ENCODE measurements around the gene ABCA7. TPM values are rescaled to one million over a fixed set of nuclear protein-coding genes. Genes with fewer than 3 reads are reported as not detected.

Gene ABCA7
- total and polyA plus RNA-seq, 2 of the 8 experiments (the other 6 are each of a cell fraction or from before 2014, with no cell fraction given) = 10.4 to 25.6 TPM

- Histone ChIP-seq H3K4me2 (ENCODE audit: insufficient read depth in 1 of 2, low read depth in 2 of 2, low read length in 2 of 2) (peak overlapping the region; percentile 53 to 72; a peak in 1 of 4 replicates), H3K9me3 (ENCODE audit: insufficient read depth in 2 of 2, low read depth in 1 of 2, low read length in 1 of 2) (no peaks in the 10 kb centered on the region), H3K4ac (replicated peaks; ENCODE audit: insufficient read length, low read depth, low read length) (no peak overlapping the region), H4K8ac (ENCODE audit: extremely low read depth, insufficient read depth, low read length) (no peak overlapping the region), H3K36me3 (ENCODE audit: control insufficient read depth in 2 of 4, insufficient read depth in 4 of 4, low read length in 3 of 4) (no peaks in the 10 kb centered on the region), H3K4me1 (replicated peaks in 1 of 4; ENCODE audit: control insufficient read depth in 3 of 4, insufficient read depth in 4 of 4, low read length in 3 of 4) (peaks cover 0 to 4% (median 1%) of the 10 kb centered on the region in 4 experiments; a peak in 3 of 7 replicates), H2AFZ (ENCODE audit: low read length) (no peak overlapping the region), H2BK120ac (replicated peaks; ENCODE audit: low read depth, low read length) (no peak overlapping the region), H2BK12ac (ENCODE audit: low read depth, low read length) (no peak overlapping the region), H3K56ac (replicated peaks; ENCODE audit: insufficient read length, low read depth, low read length) (no peak overlapping the region), H3K79me1 (ENCODE audit: low read depth, low read length) (no peaks in the 10 kb centered on the region), H2AK5ac (ENCODE audit: low read depth, low read length) (no peak overlapping the region), H3K23ac (ENCODE audit: insufficient read length) (no peak overlapping the region), H3K14ac (ENCODE audit: insufficient read length) (no peak overlapping the region), H4K20me1 (replicated peaks in 1 of 2; ENCODE audit: control insufficient read depth in 1 of 2, insufficient read depth in 2 of 2, low read length in 2 of 2) (peaks cover 0 to 3% of the 10 kb centered on the region in 2 experiments), H3K4me3 (ENCODE audit: extremely low read depth in 1 of 4, insufficient read depth in 2 of 4, low read depth in 3 of 4, low read length in 4 of 4) (peak overlapping the region in 1 of 4 experiments; percentile 67; a peak in 2 of 8 replicates), H4K91ac (replicated peaks; ENCODE audit: insufficient read length, low read length) (no peak overlapping the region), H3K9ac (replicated peaks in 1 of 4; ENCODE audit: extremely low read depth in 1 of 4, low read depth in 3 of 4, low read length in 3 of 4) (no peak overlapping the region), H2BK20ac (ENCODE audit: low read length) (no peak overlapping the region), H3K27me3 (replicated peaks in 1 of 4; ENCODE audit: control insufficient read depth in 3 of 4, extremely low read depth in 1 of 4, insufficient read depth in 3 of 4, low read length in 3 of 4) (peaks cover 6 to 33% (median 19%) of the 10 kb centered on the region in 4 experiments), H3K79me2 (ENCODE audit: control insufficient read depth in 1 of 2, insufficient read depth in 2 of 2, low read length in 2 of 2) (no peaks in the 10 kb centered on the region), H3K18ac (ENCODE audit: extremely low read depth, low read length) (no peak overlapping the region), H3K23me2 (ENCODE audit: low read depth, low read length) (peaks cover 2% of the 10 kb centered on the region; the same call in 1 of the 2 replicates), H4K5ac (ENCODE audit: insufficient read length, low read depth, low read length) (no peak overlapping the region), H2BK5ac (ENCODE audit: low read depth, low read length) (no peak overlapping the region), H3K27ac (ENCODE audit: low read depth, low read length) (no peak overlapping the region), H2BK15ac (ENCODE audit: low read length) (no peak overlapping the region)
- 19% methylated on average over 15 of the region's 20 CpGs; no CpG with 5 or more reads in 1 of the 2 experiments for WGBS, 2 experiments (ENCODE audit: extremely low coverage in 1 of 2, insufficient coverage in 1 of 2, insufficient read length in 1 of 2, insufficient replicate concordance in 2 of 2, low coverage in 1 of 2, low lambda C conversion rate in 2 of 2, missing lambda C conversion rate in 1 of 2)
- TF ChIP-seq CTCF (IDR thresholded peaks at IDR 0.05; ENCODE audit: control extremely low read depth in 1 of 3, insufficient read depth in 1 of 3, low read depth in 1 of 3, low read length in 3 of 3) (peak; percentile 82 to 84 (median 84)), MAX (IDR thresholded peaks at IDR 0.05) (peak; percentile 29; the same call in 1 of the 2 replicates), YY1 (IDR thresholded peaks at IDR 0.05; ENCODE audit: low read depth, low read length) (0 out of 2 replicates have a peak, but pooled peaks have one; percentile 9), NRF1 (IDR thresholded peaks at IDR 0.05; ENCODE audit: low read depth, low read length) (no peak), RAD21 (IDR thresholded peaks at IDR 0.05 in 1 of 2, conservative IDR thresholded peaks at IDR 0.05 in 1 of 2; ENCODE audit: low read depth in 2 of 2, low read length in 2 of 2) (peak; percentile 77 to 84), SIN3A (conservative IDR thresholded peaks at IDR 0.05 in 1 of 2, IDR thresholded peaks at IDR 0.05 in 1 of 2; ENCODE audit: low read depth in 1 of 2, low read length in 2 of 2) (no peak)
- POLR2A ChIA-PET (ENCODE audit: partially characterized antibody) = interaction anchor here (1.1 kb wide), 1 partner anchor 88 kb away, joined by 3 read pairs; no protein-coding TSS in a partner anchor
- FAIRE-seq (no peak), DNase-seq (ENCODE audit: low read depth in 1 of 2, low spot score in 2 of 2) (peak in 1 of 2 experiments; percentile 96)
- CTCF ChIA-PET (ENCODE audit: partially characterized antibody) = interaction anchor here (0.7 to 1.0 kb wide), 6 partner anchors 35 to 402 kb away, joined by 3 to 4 read pairs (median 3); no protein-coding TSS in a partner anchor
Measured at GRCh38 chr19:1001538-1002166, 38.3 kb upstream of the ABCA7 start.
